ENCODE data around the gene TRIM31.

Gene TRIM31

DNA sequence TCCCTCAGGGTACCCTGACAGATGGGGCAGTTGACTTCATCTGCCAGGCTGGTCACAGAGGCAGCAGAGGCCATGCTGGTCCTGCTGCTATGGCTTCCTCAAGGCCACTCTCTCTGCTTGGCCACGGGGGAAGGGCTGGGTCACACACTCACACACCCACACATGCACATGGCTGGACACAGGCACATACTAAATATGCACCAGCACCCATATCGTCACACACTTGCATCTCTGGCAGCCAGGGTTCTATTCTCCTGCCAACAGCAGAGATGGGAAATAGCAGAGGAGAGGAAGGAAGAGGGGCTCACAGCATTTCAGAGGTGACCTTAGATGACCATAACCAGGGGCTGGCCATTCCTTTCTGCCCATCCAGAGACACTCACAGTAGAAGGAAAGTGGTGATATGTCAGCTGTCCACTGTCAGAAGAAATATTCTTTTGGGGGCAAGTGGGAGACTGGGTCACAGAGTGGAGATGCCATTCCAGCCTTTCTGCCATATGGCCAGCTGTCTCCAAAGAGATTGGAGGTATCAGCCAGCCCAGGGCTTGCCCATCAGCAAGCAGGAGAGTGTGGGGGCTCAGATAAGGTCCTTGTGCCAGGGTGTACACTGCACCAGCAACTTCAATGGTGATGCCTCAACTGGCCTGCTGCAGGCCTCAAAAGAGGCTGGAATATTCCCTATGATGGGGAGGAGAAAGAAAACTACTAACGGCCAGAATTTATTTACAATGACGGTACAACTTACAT is 48.1 kb upstream of the TRIM31 start, which contains the start of gene TRIM10:
Gene TRIM10 (minus strand): TSS at position 427 of the 747 bp plus-strand sequence. CDS start 353 bp downstream, at position 74.
- H2AFZ ChIP-seq (ENCODE audit: low read depth, low read length, severe bottlenecking), result no peak within 1 kb of the TSS
- no peaks in the 10 kb centered on the region for H3K9me2 ChIP-seq (replicated peaks; ENCODE audit: insufficient read depth, low read length)
- H3K9ac ChIP-seq (ENCODE audit: low read length), result no peak within 1 kb of the TSS
- no peaks in the 10 kb centered on the region for H3F3A ChIP-seq (ENCODE audit: insufficient read depth)
- H3K27me3 ChIP-seq (ENCODE audit: low read length), result no peaks in the 10 kb centered on the region
- H3K27ac ChIP-seq (ENCODE audit: low read depth, low read length), result no peak within 1 kb of the TSS
- H3K4me3 ChIP-seq (ENCODE audit: insufficient read depth, low read length, poor library complexity, severe bottlenecking), result no peak within 1 kb of the TSS
- TF ChIP-seq, protein P1, sequence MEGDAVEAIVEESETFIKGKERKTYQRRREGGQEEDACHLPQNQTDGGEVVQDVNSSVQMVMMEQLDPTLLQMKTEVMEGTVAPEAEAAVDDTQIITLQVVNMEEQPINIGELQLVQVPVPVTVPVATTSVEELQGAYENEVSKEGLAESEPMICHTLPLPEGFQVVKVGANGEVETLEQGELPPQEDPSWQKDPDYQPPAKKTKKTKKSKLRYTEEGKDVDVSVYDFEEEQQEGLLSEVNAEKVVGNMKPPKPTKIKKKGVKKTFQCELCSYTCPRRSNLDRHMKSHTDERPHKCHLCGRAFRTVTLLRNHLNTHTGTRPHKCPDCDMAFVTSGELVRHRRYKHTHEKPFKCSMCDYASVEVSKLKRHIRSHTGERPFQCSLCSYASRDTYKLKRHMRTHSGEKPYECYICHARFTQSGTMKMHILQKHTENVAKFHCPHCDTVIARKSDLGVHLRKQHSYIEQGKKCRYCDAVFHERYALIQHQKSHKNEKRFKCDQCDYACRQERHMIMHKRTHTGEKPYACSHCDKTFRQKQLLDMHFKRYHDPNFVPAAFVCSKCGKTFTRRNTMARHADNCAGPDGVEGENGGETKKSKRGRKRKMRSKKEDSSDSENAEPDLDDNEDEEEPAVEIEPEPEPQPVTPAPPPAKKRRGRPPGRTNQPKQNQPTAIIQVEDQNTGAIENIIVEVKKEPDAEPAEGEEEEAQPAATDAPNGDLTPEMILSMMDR (IDR thresholded peaks at IDR 0.05; ENCODE audit: insufficient read depth, low read length, poor library complexity, severe bottlenecking), result no peak
- TF ChIP-seq EZH2phosphoT487 (conservative IDR thresholded peaks at IDR 0.05; ENCODE audit: low read length), result no peak
- H3K9me3 ChIP-seq (ENCODE audit: insufficient read depth, low read length), result no peaks in the 10 kb centered on the region
- H3K79me2 ChIP-seq (ENCODE audit: insufficient read depth, low read length), result no peaks in the 10 kb centered on the region
- H3K36me3 ChIP-seq (ENCODE audit: low read length), result no peaks in the 10 kb centered on the region
- H4K20me1 ChIP-seq (ENCODE audit: low read depth, low read length), result no peaks in the 10 kb centered on the region
- H3K4me2 ChIP-seq (ENCODE audit: low read depth, low read length, poor library complexity, severe bottlenecking), result no peak within 1 kb of the TSS

DNA sequence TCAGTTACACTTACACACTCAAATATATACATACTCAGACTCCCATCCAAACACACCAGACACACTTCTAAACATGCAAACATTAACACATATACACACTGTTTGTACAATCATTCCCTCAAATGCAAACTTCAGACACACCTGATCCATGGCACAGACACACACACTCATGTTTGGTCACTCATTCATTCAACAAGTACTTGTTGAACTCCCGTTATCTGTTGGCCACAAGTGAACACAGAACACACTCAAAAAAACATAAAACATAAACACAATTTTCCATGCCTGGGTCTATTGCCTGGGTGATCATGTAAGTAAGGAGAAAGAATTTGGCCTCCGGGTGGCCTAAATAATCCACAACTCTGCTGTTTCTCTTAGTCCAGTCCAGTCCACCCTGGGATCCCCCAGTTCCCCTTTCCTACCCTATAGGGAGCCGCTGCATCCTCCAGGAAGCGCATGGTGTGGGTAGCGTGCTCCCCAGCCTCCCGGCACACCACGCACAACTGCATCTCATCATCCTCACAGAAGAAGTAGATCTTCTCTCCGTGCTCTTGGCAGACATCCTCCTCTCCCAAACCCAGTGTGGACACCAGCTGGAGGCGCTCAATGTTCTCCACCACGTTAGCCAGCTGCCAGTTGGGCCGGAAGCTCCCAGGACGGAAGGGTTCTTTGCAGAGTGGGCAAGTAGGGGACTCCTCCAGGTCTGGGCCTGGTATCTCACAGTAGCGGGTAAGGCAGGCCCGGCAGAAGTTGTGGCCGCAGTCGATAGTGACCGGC is 47.3 kb upstream of the TRIM31 start:
- no peaks in the 10 kb centered on the region for H4K20me1 ChIP-seq (ENCODE audit: low read depth, low read length)
- no peak overlapping the region for H3K9ac ChIP-seq (ENCODE audit: low read length)
- no peak overlapping the region for H3K4me3 ChIP-seq (ENCODE audit: insufficient read depth, low read length, poor library complexity, severe bottlenecking)
- no peaks in the 10 kb centered on the region for H3K36me3 ChIP-seq (ENCODE audit: low read length)
- H3K4me2 ChIP-seq (ENCODE audit: low read depth, low read length, poor library complexity, severe bottlenecking), result no peak overlapping the region
- no peaks in the 10 kb centered on the region for H3K9me3 ChIP-seq (ENCODE audit: insufficient read depth, low read length)
- H3K9me2 ChIP-seq (replicated peaks; ENCODE audit: insufficient read depth, low read length), result no peaks in the 10 kb centered on the region
- no peak overlapping the region for H3K27ac ChIP-seq (ENCODE audit: low read depth, low read length)
- H3K79me2 ChIP-seq (ENCODE audit: insufficient read depth, low read length), result no peaks in the 10 kb centered on the region
- no peaks in the 10 kb centered on the region for H3F3A ChIP-seq (ENCODE audit: insufficient read depth)
- TF ChIP-seq, protein P1 (IDR thresholded peaks at IDR 0.05; ENCODE audit: insufficient read depth, low read length, poor library complexity, severe bottlenecking), result no peak
- no peak for TF ChIP-seq EZH2phosphoT487 (conservative IDR thresholded peaks at IDR 0.05; ENCODE audit: low read length)
- no peak overlapping the region for H2AFZ ChIP-seq (ENCODE audit: low read depth, low read length, severe bottlenecking)
- H3K27me3 ChIP-seq (ENCODE audit: low read length), result no peaks in the 10 kb centered on the region

DNA sequence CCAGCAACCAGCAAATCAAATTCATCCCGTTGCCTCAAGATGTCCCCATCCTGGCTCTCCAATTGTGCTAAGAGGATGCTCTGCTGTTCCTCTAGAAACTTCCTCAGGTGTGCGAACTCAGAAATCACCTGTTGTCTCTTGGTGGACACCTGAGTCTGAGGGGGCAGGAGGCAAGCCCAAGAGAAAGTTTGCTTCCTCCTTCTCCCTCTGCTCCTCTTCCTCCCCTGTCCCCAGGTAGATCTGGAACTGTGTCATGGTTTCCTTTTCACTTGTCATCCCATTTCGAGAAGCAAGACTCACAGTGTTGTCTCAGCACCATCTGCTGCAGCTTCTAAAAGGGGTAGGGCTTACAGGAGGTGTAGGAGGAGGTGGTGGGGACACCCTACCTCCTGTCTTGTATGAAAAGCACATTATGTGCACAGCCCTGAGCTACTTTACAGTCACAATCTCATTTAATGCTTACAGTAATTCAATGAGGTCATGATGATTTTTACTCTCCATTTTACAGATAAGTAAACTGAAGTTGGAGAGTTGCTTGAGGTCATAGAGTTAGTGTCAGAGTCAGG is 45.7 kb upstream of the TRIM31 start:
- Histone ChIP-seq H3K27me3 (ENCODE audit: low read length) (no peaks in the 10 kb centered on the region), H3K79me2 (ENCODE audit: insufficient read depth, low read length) (no peaks in the 10 kb centered on the region), H2AFZ (ENCODE audit: low read depth, low read length, severe bottlenecking) (no peak overlapping the region), H3K4me2 (ENCODE audit: low read depth, low read length, poor library complexity, severe bottlenecking) (no peak overlapping the region), H3K36me3 (ENCODE audit: low read length) (no peaks in the 10 kb centered on the region), H3F3A (ENCODE audit: insufficient read depth) (no peaks in the 10 kb centered on the region), H4K20me1 (ENCODE audit: low read depth, low read length) (no peaks in the 10 kb centered on the region), H3K9me2 (replicated peaks; ENCODE audit: insufficient read depth, low read length) (no peaks in the 10 kb centered on the region), H3K9me3 (ENCODE audit: insufficient read depth, low read length) (no peaks in the 10 kb centered on the region), H3K27ac (ENCODE audit: low read depth, low read length) (no peak overlapping the region), H3K4me3 (ENCODE audit: insufficient read depth, low read length, poor library complexity, severe bottlenecking) (no peak overlapping the region), H3K9ac (ENCODE audit: low read length) (no peak overlapping the region)
- TF ChIP-seq, protein P1 (IDR thresholded peaks at IDR 0.05; ENCODE audit: insufficient read depth, low read length, poor library complexity, severe bottlenecking), result no peak
- TF ChIP-seq EZH2phosphoT487 (conservative IDR thresholded peaks at IDR 0.05; ENCODE audit: low read length), result no peak

Measured in SU-DHL-6 (cell line).